HG03039 (cell line): ENCODE data around the gene TIMP1.

Experiments used
- ATAC-seq: cut with Tn5 transposase; IDR thresholded peaks from one replicate; pipeline ENCODE4 v1.9.1; 2021; ENCODE audit warnings: mild to moderate bottlenecking, moderate library complexity; ENCODE audit not compliant: unreplicated experiment

The TIMP1 gene

GRCh38 chrX:47581731-47582647 is at the start of gene TIMP1:
TIMP1 (plus strand) TSS chrX:47582436; CDS start chrX:47583416, 980 bp downstream.
- peak; percentile 81 for ATAC-seq

GRCh38 chrX:47539860-47540259 is 42.4 kb upstream of the TIMP1 start:
- no peak for ATAC-seq

GRCh38 chrX:47540754-47541538 is 41.3 kb upstream of the TIMP1 start:
- no peak for ATAC-seq

- ATAC-seq: no peak
These were observed 38.7 kb upstream of the TIMP1 start for GRCh38 chrX:47543496-47543895.

GRCh38 chrX:47556045-47556623 is 26.1 kb upstream of the TIMP1 start:
- ATAC-seq: peak; percentile 86

GRCh38 chrX:47558436-47558835 is 23.8 kb upstream of the TIMP1 start:
- no peak for ATAC-seq

GRCh38 chrX:47560179-47560933 is 21.9 kb upstream of the TIMP1 start:
- ATAC-seq: no peak

- ATAC-seq: peak; percentile 85
These were observed 21.1 kb upstream of the TIMP1 start, which contains the start of gene ARAF for GRCh38 chrX:47560934-47561658. ARAF (plus strand) TSS chrX:47561205; CDS start chrX:47562968, 1,763 bp downstream.

GRCh38 chrX:47561659-47562151 is 20.5 kb upstream of the TIMP1 start:
- ATAC-seq: no peak

- no peak for ATAC-seq
These were observed 19.5 kb upstream of the TIMP1 start for GRCh38 chrX:47562615-47563243.

GRCh38 chrX:47563801-47564315 is 18.4 kb upstream of the TIMP1 start:
- ATAC-seq: no peak

GRCh38 chrX:47564438-47565085 is 17.7 kb upstream of the TIMP1 start:
- no peak for ATAC-seq

GRCh38 chrX:47566841-47567240 is 15.4 kb upstream of the TIMP1 start:
- no peak for ATAC-seq

GRCh38 chrX:47568656-47569295 is 13.5 kb upstream of the TIMP1 start:
- no peak for ATAC-seq

- no peak for ATAC-seq
These were observed 11.4 kb upstream of the TIMP1 start for GRCh38 chrX:47570794-47571193.

- ATAC-seq: no peak
These were observed 11.0 kb upstream of the TIMP1 start for GRCh38 chrX:47571215-47571614.

- ATAC-seq: no peak
These were observed 10.3 kb upstream of the TIMP1 start for GRCh38 chrX:47571896-47572295.

- no peak for ATAC-seq
These were observed 9.4 kb upstream of the TIMP1 start for GRCh38 chrX:47572773-47573340.
